ENCODE data around the gene NAP1L4.

The NAP1L4 gene

DNA sequence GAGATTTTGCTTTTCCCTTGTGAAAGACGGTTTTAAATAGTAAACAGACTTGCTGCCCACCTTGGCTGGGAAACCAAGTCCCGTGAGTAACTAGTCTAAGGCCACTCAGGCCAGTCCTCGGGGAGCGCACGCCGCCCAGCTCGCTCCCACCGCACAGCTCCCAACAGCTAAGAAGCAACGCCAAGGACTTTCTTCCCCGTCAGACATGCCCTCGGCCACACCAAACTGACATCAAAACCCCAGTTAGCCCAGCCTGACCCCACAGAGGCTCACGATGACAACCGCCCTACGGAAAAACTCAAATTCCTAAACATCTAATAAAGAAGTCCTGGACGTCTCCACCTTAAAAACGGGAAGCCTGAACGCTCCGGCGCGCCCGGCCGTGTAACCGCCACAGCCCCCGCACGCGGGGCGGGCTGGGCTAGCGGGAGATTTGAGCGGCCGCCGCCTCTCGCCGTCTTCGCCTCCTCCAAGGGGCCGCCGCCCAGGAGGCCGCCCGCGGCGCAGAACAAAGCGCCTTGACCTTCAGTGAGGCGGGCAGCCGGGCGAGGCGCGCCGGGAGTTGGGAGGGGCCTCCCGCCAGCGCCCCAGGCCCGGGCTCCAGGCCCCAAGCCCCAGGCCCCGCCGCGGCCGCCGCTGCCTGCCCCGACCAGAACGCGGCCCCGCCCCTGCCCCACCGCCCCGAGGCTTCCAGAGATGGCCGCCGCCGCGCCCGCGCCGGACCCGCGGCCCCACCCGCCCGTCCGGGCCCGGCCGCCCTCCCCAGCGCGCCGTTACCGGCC lies 486 bp downstream of the NAP1L4 start:
- no peak for TF ChIP-seq ZFX (IDR thresholded peaks at IDR 0.05; ENCODE audit: borderline replicate concordance)
- no peak for TF ChIP-seq CTCF (IDR thresholded peaks at IDR 0.05)

DNA sequence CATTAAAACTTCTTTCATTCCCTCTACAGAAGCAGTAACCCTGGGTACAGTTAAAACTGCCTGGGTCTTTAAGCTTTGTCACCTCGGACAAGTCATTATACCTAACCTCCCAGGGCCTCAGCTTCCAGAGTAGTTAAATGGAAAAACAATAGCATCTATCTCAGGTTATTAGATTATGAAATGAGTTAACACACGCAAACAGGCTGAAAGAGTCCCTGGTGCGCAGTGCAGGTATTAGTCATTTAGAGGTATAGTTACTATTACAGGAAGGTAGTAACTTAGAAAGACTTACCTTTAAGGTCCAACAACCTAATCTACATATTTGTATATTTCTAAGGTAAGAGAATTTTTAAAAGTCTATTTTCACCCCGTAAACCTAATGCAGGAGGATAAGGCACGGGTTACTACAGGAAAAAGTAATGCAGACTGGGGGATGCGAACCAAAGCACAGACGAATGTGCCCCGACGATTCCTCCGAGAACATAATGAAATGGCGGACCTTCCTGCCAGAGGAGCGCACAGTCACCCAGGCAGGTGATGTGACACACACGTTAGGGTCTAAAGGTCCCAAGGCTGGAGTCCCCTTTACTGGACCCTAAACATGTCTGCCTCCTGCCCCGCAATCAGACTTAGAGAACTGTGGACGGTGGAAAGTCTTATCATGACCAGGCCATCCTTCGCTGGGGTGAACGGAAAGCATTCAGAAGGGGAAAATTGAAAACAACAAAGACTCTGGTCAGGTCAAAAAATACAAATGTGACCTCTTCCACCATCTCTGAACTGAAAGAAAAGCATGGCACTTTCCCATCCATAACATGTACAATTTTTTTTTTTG lies 1.3 kb downstream of the NAP1L4 start:
- TF ChIP-seq ZFX (IDR thresholded peaks at IDR 0.05; ENCODE audit: borderline replicate concordance): no peak
- no peak for TF ChIP-seq CTCF (IDR thresholded peaks at IDR 0.05)
- H3K27ac ChIP-seq: peak overlapping the region; percentile 94

More for the DNA sequence above, 486 bp downstream of the NAP1L4 start:
- peak overlapping the region; percentile 94 for H3K27ac ChIP-seq

- peak overlapping the region; percentile 94; the same call in 1 of the 2 replicates for H3K27ac ChIP-seq
Measured at GRCh38 chr11:2989551-2989950, 2.6 kb downstream of the NAP1L4 start.

DNA sequence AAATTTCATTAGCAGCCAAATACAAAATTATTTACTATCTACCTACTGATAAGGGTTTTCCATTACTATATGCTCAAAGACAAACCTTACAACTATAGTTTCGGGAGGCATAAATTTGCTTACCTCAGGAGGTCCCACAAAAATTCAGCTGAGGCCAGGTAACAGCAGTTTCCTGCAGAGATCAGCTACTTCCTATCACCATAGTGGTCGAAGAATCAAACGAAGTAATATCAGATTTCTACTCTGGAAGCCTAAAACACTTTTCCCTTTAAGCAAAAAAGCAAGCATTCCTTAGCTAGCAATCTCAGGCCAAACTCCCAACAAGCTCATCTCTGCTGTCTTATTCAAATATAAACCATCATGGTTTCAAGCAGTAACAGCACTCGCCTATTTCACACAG lies 3.1 kb downstream of the NAP1L4 start:
- TF ChIP-seq CTCF (IDR thresholded peaks at IDR 0.05): no peak
- no peak for TF ChIP-seq ZFX (IDR thresholded peaks at IDR 0.05; ENCODE audit: borderline replicate concordance)
- H3K27ac ChIP-seq: no peak overlapping the region

More at GRCh38 chr11:2989551-2989950, 2.6 kb downstream of the NAP1L4 start:
- no peak for TF ChIP-seq ZFX (IDR thresholded peaks at IDR 0.05; ENCODE audit: borderline replicate concordance)
- TF ChIP-seq CTCF (IDR thresholded peaks at IDR 0.05): no peak

- H3K27ac ChIP-seq: no peak overlapping the region
- TF ChIP-seq CTCF (IDR thresholded peaks at IDR 0.05) (no peak), ZFX (IDR thresholded peaks at IDR 0.05; ENCODE audit: borderline replicate concordance) (no peak)
Measured at GRCh38 chr11:2987881-2988861, 4.0 kb downstream of the NAP1L4 start.

DNA sequence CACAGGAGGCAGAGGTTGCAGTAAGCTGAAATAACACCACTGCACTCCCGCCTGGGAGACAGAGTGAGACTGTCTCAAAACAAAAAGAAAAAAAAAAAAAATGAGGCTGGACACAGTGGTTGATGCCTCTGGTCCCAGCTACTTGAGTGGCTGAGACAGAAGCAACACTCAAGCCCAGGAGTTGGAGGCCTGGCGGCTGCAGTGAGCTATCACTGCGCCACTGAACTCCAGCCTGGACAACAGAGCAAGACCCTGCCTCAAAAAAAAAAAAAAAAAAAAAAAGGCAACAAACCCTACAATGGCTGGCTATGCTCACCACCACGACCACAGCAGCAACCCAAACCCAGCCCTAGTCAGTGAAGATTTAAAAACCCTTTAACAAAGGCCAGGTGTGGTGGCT lies 8.2 kb downstream of the NAP1L4 start:
- TF ChIP-seq CTCF (IDR thresholded peaks at IDR 0.05) (no peak), ZFX (IDR thresholded peaks at IDR 0.05; ENCODE audit: borderline replicate concordance) (no peak)
- no peak overlapping the region for H3K27ac ChIP-seq

Measured in 22Rv1 (cell line).